ENCODE results near the gene ST3GAL5. TPM values are rescaled to one million over a fixed set of nuclear protein-coding genes. Genes with fewer than 3 reads are reported as not detected.

The ST3GAL5 gene
- total RNA-seq, 1 donor from 2014 or later = 20.0 TPM

DNA sequence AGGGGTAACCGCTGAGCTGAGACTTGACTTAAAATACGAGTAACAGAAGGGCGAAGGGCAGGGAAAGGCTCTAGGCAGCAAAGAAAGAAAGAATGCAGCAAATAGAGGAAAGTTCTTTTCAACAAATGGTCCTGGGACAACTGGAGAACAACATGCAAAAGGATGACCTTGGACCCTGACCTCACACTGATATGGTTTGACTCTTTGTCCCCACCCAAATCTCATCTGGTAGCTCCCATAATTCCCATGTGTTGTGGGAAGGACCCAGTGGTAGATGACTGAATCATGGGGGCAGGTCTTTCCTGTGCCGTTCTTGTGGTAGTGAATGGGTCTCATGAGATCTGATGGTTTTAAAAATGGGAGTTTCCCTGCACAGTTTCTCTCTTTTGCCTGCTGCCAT, 33.9 kb downstream of the ST3GAL5 start:
- Histone ChIP-seq H3K79me2 (ENCODE audit: insufficient read depth, low read length) (no peaks in the 10 kb centered on the region), H3K9ac (ENCODE audit: low read length) (no peak overlapping the region), H3K9me3 (ENCODE audit: insufficient read depth, low read depth, low read length) (no peaks in the 10 kb centered on the region), H3K4me1 (ENCODE audit: insufficient read depth, low read length) (no peaks in the 10 kb centered on the region), H3K36me3 (ENCODE audit: insufficient read depth, low read length) (peaks cover 4% of the 10 kb centered on the region), H2AFZ (ENCODE audit: low read depth, low read length) (no peak overlapping the region), H4K20me1 (ENCODE audit: insufficient read depth, low read length) (peaks cover 8% of the 10 kb centered on the region), H3K4me2 (ENCODE audit: low read length) (no peak overlapping the region), H3K27ac (ENCODE audit: low read depth, low read length) (no peak overlapping the region), H3K27me3 (ENCODE audit: insufficient read depth, low read length) (no peaks in the 10 kb centered on the region), H3K4me3 (ENCODE audit: insufficient read depth, low read depth, low read length) (no peak overlapping the region)
- FAIRE-seq (no peak), DNase-seq (ENCODE audit: low read depth) (no peak)
- H3K36me3 Mint-ChIP-seq (ENCODE audit: low read depth, unreplicated experiment) = peaks cover 32% of the 10 kb centered on the region
- TF ChIP-seq, protein P1, sequence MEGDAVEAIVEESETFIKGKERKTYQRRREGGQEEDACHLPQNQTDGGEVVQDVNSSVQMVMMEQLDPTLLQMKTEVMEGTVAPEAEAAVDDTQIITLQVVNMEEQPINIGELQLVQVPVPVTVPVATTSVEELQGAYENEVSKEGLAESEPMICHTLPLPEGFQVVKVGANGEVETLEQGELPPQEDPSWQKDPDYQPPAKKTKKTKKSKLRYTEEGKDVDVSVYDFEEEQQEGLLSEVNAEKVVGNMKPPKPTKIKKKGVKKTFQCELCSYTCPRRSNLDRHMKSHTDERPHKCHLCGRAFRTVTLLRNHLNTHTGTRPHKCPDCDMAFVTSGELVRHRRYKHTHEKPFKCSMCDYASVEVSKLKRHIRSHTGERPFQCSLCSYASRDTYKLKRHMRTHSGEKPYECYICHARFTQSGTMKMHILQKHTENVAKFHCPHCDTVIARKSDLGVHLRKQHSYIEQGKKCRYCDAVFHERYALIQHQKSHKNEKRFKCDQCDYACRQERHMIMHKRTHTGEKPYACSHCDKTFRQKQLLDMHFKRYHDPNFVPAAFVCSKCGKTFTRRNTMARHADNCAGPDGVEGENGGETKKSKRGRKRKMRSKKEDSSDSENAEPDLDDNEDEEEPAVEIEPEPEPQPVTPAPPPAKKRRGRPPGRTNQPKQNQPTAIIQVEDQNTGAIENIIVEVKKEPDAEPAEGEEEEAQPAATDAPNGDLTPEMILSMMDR (IDR thresholded peaks at IDR 0.05; ENCODE audit: insufficient read depth, low read depth, low read length) = no peak
- TF ChIP-seq EZH2 (IDR thresholded peaks at IDR 0.05; ENCODE audit: insufficient read depth, low read length) = no peak
- H3K27me3 Mint-ChIP-seq (ENCODE audit: low read depth, unreplicated experiment) = no peaks in the 10 kb centered on the region
- no peak overlapping the region for H3K4me3 Mint-ChIP-seq (ENCODE audit: unreplicated experiment)
- H3K27ac Mint-ChIP-seq (ENCODE audit: unreplicated experiment) = no peak overlapping the region
- peaks cover 2% of the 10 kb centered on the region for H3K4me1 Mint-ChIP-seq (ENCODE audit: low read depth, unreplicated experiment)
- H3K9me3 Mint-ChIP-seq (ENCODE audit: unreplicated experiment) = peaks cover 3% of the 10 kb centered on the region

DNA sequence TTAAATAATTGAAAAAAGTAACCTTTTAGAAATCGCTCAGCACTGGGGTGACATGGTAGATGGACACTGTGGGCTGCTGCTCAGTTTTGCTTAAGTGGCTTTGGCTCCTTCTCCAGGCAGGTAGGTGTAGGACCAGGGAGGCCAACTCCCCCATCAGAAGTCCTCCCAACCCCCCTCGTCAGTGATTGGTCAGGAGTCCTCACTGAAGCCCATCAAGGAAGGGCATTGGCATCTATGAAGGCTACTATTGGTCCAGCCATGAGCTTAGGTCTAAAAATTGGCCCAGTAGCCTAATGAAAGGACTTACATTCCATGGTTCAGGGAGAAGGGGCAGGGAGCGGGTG, 34.7 kb downstream of the ST3GAL5 start:
- Histone ChIP-seq H3K9me3 (ENCODE audit: insufficient read depth, low read depth, low read length) (no peaks in the 10 kb centered on the region), H3K4me3 (ENCODE audit: insufficient read depth, low read depth, low read length) (no peak overlapping the region), H4K20me1 (ENCODE audit: insufficient read depth, low read length) (peaks cover 6% of the 10 kb centered on the region), H3K4me2 (ENCODE audit: low read length) (no peak overlapping the region), H3K36me3 (ENCODE audit: insufficient read depth, low read length) (peaks cover 4% of the 10 kb centered on the region), H3K27ac (ENCODE audit: low read depth, low read length) (no peak overlapping the region), H3K9ac (ENCODE audit: low read length) (no peak overlapping the region), H2AFZ (ENCODE audit: low read depth, low read length) (no peak overlapping the region), H3K79me2 (ENCODE audit: insufficient read depth, low read length) (no peaks in the 10 kb centered on the region), H3K4me1 (ENCODE audit: insufficient read depth, low read length) (no peaks in the 10 kb centered on the region), H3K27me3 (ENCODE audit: insufficient read depth, low read length) (no peaks in the 10 kb centered on the region)
- no peak overlapping the region for H3K4me3 Mint-ChIP-seq (ENCODE audit: unreplicated experiment)
- no peak for TF ChIP-seq EZH2 (IDR thresholded peaks at IDR 0.05; ENCODE audit: insufficient read depth, low read length)
- TF ChIP-seq, protein P1 (IDR thresholded peaks at IDR 0.05; ENCODE audit: insufficient read depth, low read depth, low read length) = no peak
- FAIRE-seq (no peak), DNase-seq (ENCODE audit: low read depth) (no peak)
- H3K9me3 Mint-ChIP-seq (ENCODE audit: unreplicated experiment) = peaks cover 3% of the 10 kb centered on the region
- peaks cover 36% of the 10 kb centered on the region for H3K36me3 Mint-ChIP-seq (ENCODE audit: low read depth, unreplicated experiment)
- H3K4me1 Mint-ChIP-seq (ENCODE audit: low read depth, unreplicated experiment) = peaks cover 2% of the 10 kb centered on the region
- no peak overlapping the region for H3K27ac Mint-ChIP-seq (ENCODE audit: unreplicated experiment)
- no peaks in the 10 kb centered on the region for H3K27me3 Mint-ChIP-seq (ENCODE audit: low read depth, unreplicated experiment)

DNA sequence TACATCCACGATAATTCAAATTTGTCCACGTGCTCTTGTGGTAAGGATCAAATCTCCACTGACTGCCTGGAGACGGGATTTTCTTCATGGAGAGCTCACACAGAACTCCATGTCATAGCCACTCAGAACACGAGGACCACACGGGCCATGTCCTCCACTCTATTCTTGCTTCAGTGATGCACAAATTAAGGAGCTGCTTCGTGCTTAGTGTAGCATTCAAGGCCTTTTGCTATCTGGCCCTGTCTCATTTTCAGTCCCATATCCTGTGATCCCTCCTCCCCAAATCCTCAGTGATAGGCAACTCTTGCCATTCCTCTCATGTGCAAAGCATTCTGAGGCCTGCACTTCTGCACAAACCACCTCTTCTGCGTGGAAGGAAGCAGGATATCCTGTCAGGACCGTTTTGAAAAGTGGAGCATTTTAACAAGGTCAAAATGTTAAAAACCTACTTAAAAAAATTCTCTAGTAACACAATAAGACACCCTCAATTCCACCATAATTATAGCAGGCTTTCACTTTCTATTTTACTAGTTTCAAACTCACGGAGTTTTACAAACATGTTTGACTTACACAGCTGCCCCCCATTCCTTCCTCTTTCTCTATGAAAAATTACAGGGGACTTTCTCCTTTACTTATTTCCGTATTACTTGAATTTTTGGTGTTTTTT, 35.2 kb downstream of the ST3GAL5 start:
- Histone ChIP-seq H3K27me3 (ENCODE audit: insufficient read depth, low read length) (no peaks in the 10 kb centered on the region), H3K4me2 (ENCODE audit: low read length) (no peak overlapping the region), H3K36me3 (ENCODE audit: insufficient read depth, low read length) (peaks cover 4% of the 10 kb centered on the region), H3K9me3 (ENCODE audit: insufficient read depth, low read depth, low read length) (no peaks in the 10 kb centered on the region), H3K4me3 (ENCODE audit: insufficient read depth, low read depth, low read length) (no peak overlapping the region), H3K9ac (ENCODE audit: low read length) (no peak overlapping the region), H2AFZ (ENCODE audit: low read depth, low read length) (no peak overlapping the region), H3K27ac (ENCODE audit: low read depth, low read length) (no peak overlapping the region), H3K4me1 (ENCODE audit: insufficient read depth, low read length) (no peaks in the 10 kb centered on the region), H4K20me1 (ENCODE audit: insufficient read depth, low read length) (peaks cover under 1% of the 10 kb centered on the region), H3K79me2 (ENCODE audit: insufficient read depth, low read length) (no peaks in the 10 kb centered on the region)
- FAIRE-seq (no peak), DNase-seq (ENCODE audit: low read depth) (no peak)
- H3K27me3 Mint-ChIP-seq (ENCODE audit: low read depth, unreplicated experiment) = no peaks in the 10 kb centered on the region
- H3K9me3 Mint-ChIP-seq (ENCODE audit: unreplicated experiment) = peaks cover 3% of the 10 kb centered on the region
- peaks cover 36% of the 10 kb centered on the region for H3K36me3 Mint-ChIP-seq (ENCODE audit: low read depth, unreplicated experiment)
- TF ChIP-seq EZH2 (IDR thresholded peaks at IDR 0.05; ENCODE audit: insufficient read depth, low read length) = no peak
- TF ChIP-seq, protein P1 (IDR thresholded peaks at IDR 0.05; ENCODE audit: insufficient read depth, low read depth, low read length) = no peak
- H3K4me3 Mint-ChIP-seq (ENCODE audit: unreplicated experiment) = no peak overlapping the region
- no peak overlapping the region for H3K27ac Mint-ChIP-seq (ENCODE audit: unreplicated experiment)
- H3K4me1 Mint-ChIP-seq (ENCODE audit: low read depth, unreplicated experiment) = no peaks in the 10 kb centered on the region

All from astrocyte (in vitro differentiated cells and primary cell).